ENCODE results near the gene APOL5.

- no peak for TF ChIP-seq MXI1 (IDR thresholded peaks at IDR 0.05; ENCODE audit: low read depth, low read length)
- no peak for TF ChIP-seq POLR2AphosphoS5 (IDR thresholded peaks at IDR 0.05; ENCODE audit: low read depth, low read length)
- no peak for TF ChIP-seq RFX5 (IDR thresholded peaks at IDR 0.05; ENCODE audit: low read length)
Observed at GRCh38 chr22:35681454-35682052, 36.1 kb upstream of the APOL5 start.
